Measurements from ENCODE around the gene B3GNT2. TPM values are rescaled to one million over a fixed set of nuclear protein-coding genes. Genes with fewer than 3 reads are reported as not detected.
"Not testable (repeated sequence)": the region's sequence is repeated elsewhere in the genome, so short reads cannot be mapped to it uniquely, and the experiment has no call there.

Gene B3GNT2
- total RNA-seq, 1 donor from 2014 or later, result 32.8 TPM

DNA sequence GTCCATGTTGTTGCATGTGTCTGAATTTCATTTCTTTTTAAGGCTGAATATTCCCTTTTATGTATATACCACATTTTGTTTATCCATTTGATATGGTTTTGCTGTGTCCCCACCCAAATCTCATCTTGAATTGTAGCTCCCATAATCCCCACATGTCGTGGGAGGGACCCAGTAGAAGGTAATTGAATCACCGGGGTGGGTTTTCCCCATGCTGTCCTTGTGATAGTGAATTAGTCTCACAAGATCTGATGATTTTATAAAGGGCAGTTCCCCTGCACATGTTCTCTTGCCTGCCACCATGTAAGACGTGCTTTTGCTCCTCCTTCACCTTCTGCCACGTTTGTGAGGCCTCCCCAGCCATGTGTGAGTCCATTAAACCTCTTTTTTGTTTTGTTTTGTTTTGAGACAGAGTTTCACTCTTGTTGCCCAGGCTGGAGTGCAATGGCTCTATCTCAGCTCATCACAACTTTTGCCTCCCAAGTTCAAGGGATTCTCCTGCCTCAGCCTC, 72.8 kb downstream of the B3GNT2 start:
- H3K4me1 Mint-ChIP-seq (ENCODE audit: low read depth); intact Hi-C loops (cut with micrococcal nuclease); H3K27ac Mint-ChIP-seq; H3K9me3 Mint-ChIP-seq; H3K4me3 Mint-ChIP-seq; H3K27me3 Mint-ChIP-seq (ENCODE audit: insufficient read depth); DNase-seq (ENCODE audit: low spot score); H3K36me3 Mint-ChIP-seq (ENCODE audit: low read depth): not testable (repeated sequence)

DNA sequence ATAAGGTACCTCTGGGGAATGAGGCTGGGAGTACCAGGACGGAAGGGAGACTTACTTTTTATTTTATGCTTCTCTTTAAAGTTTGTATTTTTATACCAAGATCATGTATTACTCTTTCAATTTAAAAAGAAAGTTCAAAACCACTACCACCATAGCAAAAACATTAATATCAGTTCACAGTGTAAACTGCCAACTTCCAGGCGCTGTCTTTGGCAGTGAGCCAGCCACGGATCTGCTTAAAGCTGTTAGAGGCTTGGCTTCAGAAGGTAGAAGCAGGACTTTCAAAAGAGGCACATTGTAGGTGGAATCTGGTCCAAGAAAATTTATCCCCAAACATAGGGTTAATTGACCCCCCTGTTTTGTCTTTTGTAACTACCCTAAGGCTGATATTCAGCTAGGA, 74.8 kb downstream of the B3GNT2 start:
- peaks cover 3% of the 10 kb centered on the region for H3K9me3 Mint-ChIP-seq
- no peak overlapping the region for H3K27ac Mint-ChIP-seq
- no peaks in the 10 kb centered on the region for H3K4me1 Mint-ChIP-seq (ENCODE audit: low read depth)
- no peak overlapping the region for H3K4me3 Mint-ChIP-seq
- DNase-seq (ENCODE audit: low spot score), result no peak
- peaks cover 7% of the 10 kb centered on the region for H3K27me3 Mint-ChIP-seq (ENCODE audit: insufficient read depth)
- H3K36me3 Mint-ChIP-seq (ENCODE audit: low read depth), result no peaks in the 10 kb centered on the region
- intact Hi-C loops (cut with micrococcal nuclease), result no loop called here
